IMR-90 (cell line): Measurements from ENCODE around the gene FSIP1. TPM values are rescaled to one million over a fixed set of nuclear protein-coding genes. Genes with fewer than 3 reads are reported as not detected.

Experiments
- ATAC-seq: fragments of 200-7000 bp; cut with Tn5 transposase; 2 replicates; pipeline ENCODE4 v1.9.1; 2020; ENCODE audit warnings: low read depth, mild to moderate bottlenecking, moderate library complexity
- BruUV-seq: library from RNA; stranded (reverse); fragments of 400-500 nt; replicated peaks from 2 replicates; lab custom pipeline; 2021; lab: Mats Ljungman, UMichigan
- CTCF ChIA-PET: fragments of 300-600 bp; formaldehyde crosslinking; extraction: SDS; loops from one replicate; lab custom pipeline; 2021; ENCODE audit warnings: antibody characterized with exemption; lab: Yijun Ruan, JAX
- POLR2A ChIA-PET: fragments of 300-600 bp; sonication (Branson Sonifier 250); formaldehyde crosslinking; loops from one replicate; lab custom pipeline; 2022; ENCODE audit warnings: antibody characterized with exemption; ENCODE audit not compliant: unreplicated experiment; lab: Charles Lee
- DNase-seq: peaks from one replicate; pipeline ENCODE4 v3.0.0; 2013
- H2AFZ ChIP-seq: replicated peaks from 2 replicates; pipeline ENCODE3; 2013; ENCODE audit warnings: low read length, mild to moderate bottlenecking; ENCODE audit not compliant: poor library complexity
- H2AK5ac ChIP-seq: 2 replicates; pipeline ENCODE4 v1.6.1; 2013; ENCODE audit warnings: low read depth, low read length, inconsistent platforms
- H2AK9ac ChIP-seq: replicated peaks from 2 replicates; pipeline ENCODE3; 2013; ENCODE audit warnings: mild to moderate bottlenecking, low read depth, low read length, moderate library complexity; ENCODE audit not compliant: poor library complexity
- H2BK120ac ChIP-seq: 2 replicates; pipeline ENCODE4 v1.6.1; 2013; ENCODE audit warnings: low read depth, low read length, inconsistent platforms
- H2BK15ac ChIP-seq: 3 replicates; pipeline ENCODE4 v1.6.1; 2013; ENCODE audit warnings: low read depth, low read length, inconsistent platforms
- H2BK20ac ChIP-seq: 2 replicates; pipeline ENCODE4 v1.6.1; 2013; ENCODE audit warnings: low read depth, mild to moderate bottlenecking, inconsistent platforms, low read length, moderate library complexity
- H2BK5ac ChIP-seq: 2 replicates; pipeline ENCODE4 v1.6.1; 2013; ENCODE audit warnings: mild to moderate bottlenecking, low read depth, low read length, inconsistent platforms; ENCODE audit not compliant: poor library complexity, severe bottlenecking
- H3K14ac ChIP-seq: replicated peaks from 2 replicates; pipeline ENCODE4 v1.6.1; 2013; ENCODE audit warnings: low read depth, low read length, inconsistent platforms
- H3K18ac ChIP-seq: 2 replicates; pipeline ENCODE4 v1.6.1; 2013; ENCODE audit warnings: low read depth, low read length, control low read depth
- H3K23ac ChIP-seq: 2 replicates; pipeline ENCODE4 v1.6.1; 2013; ENCODE audit warnings: low read depth, low read length, inconsistent platforms
- H3K27ac ChIP-seq: 2 replicates; pipeline ENCODE4 v1.5.1; 2013; ENCODE audit warnings: mild to moderate bottlenecking, control low read depth, low read length; ENCODE audit not compliant: insufficient read depth
- H3K27me3 ChIP-seq: 2 replicates; pipeline ENCODE4 v1.6.1; 2013; ENCODE audit warnings: low read length; ENCODE audit not compliant: control insufficient read depth, insufficient read depth
- H3K36me3 ChIP-seq: 2 replicates; pipeline ENCODE4 v1.6.1; 2013; ENCODE audit warnings: low read length, mixed read lengths; ENCODE audit not compliant: control insufficient read depth, insufficient read depth
- H3K4ac ChIP-seq: 2 replicates; pipeline ENCODE4 v1.6.1; 2013; ENCODE audit warnings: low read depth, low read length, inconsistent platforms
- H3K4me1 ChIP-seq: 2 replicates; pipeline ENCODE4 v1.6.1; 2013; ENCODE audit warnings: low read length, mixed read lengths; ENCODE audit not compliant: control insufficient read depth, insufficient read depth
- H3K4me2 ChIP-seq: 2 replicates; pipeline ENCODE4 v1.6.1; 2013; ENCODE audit warnings: low read depth, mild to moderate bottlenecking, control low read depth, low read length, moderate library complexity
- H3K4me3 ChIP-seq: 2 replicates; pipeline ENCODE4 v1.5.1; 2013; ENCODE audit warnings: low read depth, mild to moderate bottlenecking, control low read depth, low read length, moderate library complexity; ENCODE audit not compliant: insufficient read depth
- H3K56ac ChIP-seq: 2 replicates; pipeline ENCODE4 v1.6.1; 2013; ENCODE audit warnings: low read length, inconsistent platforms; ENCODE audit not compliant: insufficient read depth; ENCODE audit errors: extremely low read depth
- H3K79me1 ChIP-seq, 2 experiments: 2 replicates each; pipeline ENCODE4 v1.6.1; 2013; ENCODE audit warnings: low read length in 2 of 2, inconsistent platforms in 1 of 2, low read depth in 1 of 2
- H3K9ac ChIP-seq: 2 replicates; pipeline ENCODE4 v1.6.1; 2013; ENCODE audit warnings: low read depth, low read length, control low read depth
- H3K9me1 ChIP-seq: 2 replicates; pipeline ENCODE4 v1.6.1; 2013; ENCODE audit warnings: low read length, inconsistent platforms; ENCODE audit not compliant: insufficient read depth
- H3K9me3 ChIP-seq: 2 replicates; pipeline ENCODE4 v1.6.1; 2013; ENCODE audit warnings: low read length; ENCODE audit not compliant: control insufficient read depth, insufficient read depth
- H4K20me1 ChIP-seq: 2 replicates; pipeline ENCODE4 v1.6.1; 2013; ENCODE audit warnings: low read length, inconsistent platforms; ENCODE audit not compliant: insufficient read depth
- H4K5ac ChIP-seq: 2 replicates; pipeline ENCODE4 v1.6.1; 2013; ENCODE audit warnings: mild to moderate bottlenecking, low read depth, low read length, control low read depth
- H4K8ac ChIP-seq, 2 experiments: 2 replicates each; pipeline ENCODE4 v1.6.1; 2013; ENCODE audit warnings: low read depth in 2 of 2, low read length in 2 of 2, control low read depth in 1 of 2, inconsistent platforms in 1 of 2
- H4K91ac ChIP-seq: 2 replicates; pipeline ENCODE4 v1.6.1; 2013; ENCODE audit warnings: low read depth, low read length, inconsistent platforms; ENCODE audit not compliant: insufficient read depth
- BHLHE40 ChIP-seq: fragments of 150-350 bp; IDR thresholded peaks from 2 replicates; pipeline ENCODE4 v1.6.1; 2016; ENCODE audit warnings: mild to moderate bottlenecking, low read depth, low read length
- CEBPB ChIP-seq: IDR thresholded peaks from 2 replicates; pipeline ENCODE4 v1.6.1; 2012; ENCODE audit warnings: low read depth, low read length, improper control_type of control experiment
- MAFK ChIP-seq: IDR thresholded peaks from 2 replicates; pipeline ENCODE4 v1.6.1; 2012; ENCODE audit warnings: low read depth, low read length, improper control_type of control experiment
- MAZ ChIP-seq: IDR thresholded peaks from 2 replicates; pipeline ENCODE4 v1.6.1; 2012; ENCODE audit warnings: low read depth, mild to moderate bottlenecking, low read length, improper control_type of control experiment, moderate library complexity, borderline replicate concordance
- MXI1 ChIP-seq: IDR thresholded peaks from 2 replicates; pipeline ENCODE4 v1.6.1; 2012; ENCODE audit warnings: low read depth, mild to moderate bottlenecking, low read length, moderate library complexity, borderline replicate concordance
- NFE2L2 ChIP-seq: fragments of 150-350 bp; IDR thresholded peaks from 2 replicates; pipeline ENCODE4 v1.6.1; 2016; ENCODE audit warnings: low read depth, mild to moderate bottlenecking, low read length
- POLR2A ChIP-seq: IDR thresholded peaks from 2 replicates; pipeline ENCODE4 v1.6.1; 2012; ENCODE audit warnings: mild to moderate bottlenecking, low read depth, low read length
- RAD21 ChIP-seq: IDR thresholded peaks from 2 replicates; pipeline ENCODE4 v1.6.1; 2012; ENCODE audit warnings: low read length, improper control_type of control experiment
- RCOR1 ChIP-seq: IDR thresholded peaks from 2 replicates; pipeline ENCODE4 v1.6.1; 2012; ENCODE audit warnings: mild to moderate bottlenecking, low read length, improper control_type of control experiment; ENCODE audit not compliant: insufficient replicate concordance
- RFX5 ChIP-seq: IDR thresholded peaks from 2 replicates; pipeline ENCODE4 v1.8.0; 2012; ENCODE audit warnings: low read depth, mild to moderate bottlenecking, low read length, moderate library complexity
- WGBS, 2 experiments: methylation state at CpG; one replicate each; pipeline versions ENCODE4 v1.1.5 to v1.1.7; 2013; ENCODE audit warnings: missing lambda C conversion rate in 2 of 2; ENCODE audit not compliant: insufficient read length in 1 of 2; ENCODE audit errors: extremely low coverage in 2 of 2; 5-methylcytosine and 5-hydroxymethylcytosine counted together
- dilution Hi-C: fragments of 300-500 bp; cut with HindIII; formaldehyde crosslinking; loops from one replicate; pipeline ENCODE4 v1.14.3; 2018; ENCODE audit warnings: low sequenced_read_pairs; ENCODE audit not compliant: unreplicated experiment
- in situ Hi-C: fragments of 300-500 bp; cut with MboI; formaldehyde crosslinking; loops from 3 replicates; pipeline ENCODE4 v1.14.3; 2019; ENCODE audit warnings: low sequenced_read_pairs, inconsistent platforms, mixed read lengths
- intact Hi-C: fragments of 100-400 bp; cut with micrococcal nuclease; formaldehyde crosslinking; loops from 2 replicates; pipeline ENCODE4 v1.10.0; 2022
- polyA plus RNA-seq, 3 experiments: library from polyadenylated mRNA; depleted of rRNA; stranded (reverse); fragments of >200 nt; gene quantifications; 2 replicates each; pipeline ENCODE4 v1.2.3, GENCODE V29; 2012; ENCODE audit warnings: low replicate concordance in 1 of 3
- total RNA-seq: library from RNA; depleted of rRNA; stranded (reverse); fragments of >200 nt; gene quantifications from 2 replicates; pipeline ENCODE4 v1.2.3, GENCODE V29; 2012
- TF ChIP-seq, protein P1 (sequence below): fragments of 150-350 bp; IDR thresholded peaks from 2 replicates; pipeline ENCODE4 v1.6.1; 2017; ENCODE audit warnings: mild to moderate bottlenecking, antibody characterized with exemption, low read length, low read depth
- TF ChIP-seq, protein P2 (sequence below): conservative IDR thresholded peaks from 2 replicates; pipeline ENCODE4 v1.5.1; 2012; ENCODE audit warnings: mild to moderate bottlenecking, low read depth, low read length, improper control_type of control experiment

Gene FSIP1
- total and polyA plus RNA-seq, 2 of the 4 experiments (the other 2 are of a cell fraction): 0.10 to 0.18 TPM

DNA sequence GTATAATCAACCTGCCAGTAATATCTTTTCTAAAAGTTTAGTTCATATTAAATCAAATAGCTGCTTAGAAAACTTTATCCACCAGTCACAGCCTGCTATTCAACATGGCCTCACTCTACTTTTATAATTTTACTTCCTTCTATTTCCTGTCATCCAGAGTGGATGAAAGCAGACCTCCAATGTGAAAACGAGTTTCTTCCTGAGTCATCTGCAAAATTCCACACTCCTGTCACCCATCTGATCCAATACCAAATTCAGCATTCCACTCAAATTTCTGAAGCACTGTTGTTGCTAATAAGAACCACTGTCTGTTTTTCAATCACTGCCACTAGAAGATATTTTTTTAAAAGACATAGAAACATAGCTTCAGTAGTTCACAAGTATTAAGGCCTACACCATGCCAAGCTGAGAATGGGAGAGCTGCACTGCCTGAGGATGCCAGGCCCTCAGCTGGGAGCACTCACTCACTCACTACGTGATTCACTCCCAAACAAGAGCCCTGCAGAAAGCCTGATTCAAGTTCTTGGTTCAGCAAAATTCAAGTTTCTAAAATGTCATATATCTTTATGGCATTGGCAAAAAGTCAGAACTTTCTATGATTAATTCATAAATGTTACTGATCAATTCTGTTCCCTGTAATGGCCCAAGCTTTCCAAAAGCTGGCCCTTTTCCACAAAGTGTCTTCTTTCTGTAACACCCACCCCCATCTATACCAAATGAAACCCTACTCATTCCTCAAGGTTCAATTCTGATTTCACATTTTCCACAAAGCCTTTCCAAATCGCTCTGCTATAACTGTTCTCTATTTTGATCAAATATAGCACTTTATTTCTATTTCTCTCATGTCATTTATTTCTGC lies 82.9 kb downstream of the FSIP1 start:
- H3K4me3 ChIP-seq: no peak overlapping the region
- no peak overlapping the region for H2BK15ac ChIP-seq
- H3K27ac ChIP-seq: no peak overlapping the region
- no peak overlapping the region for H2BK5ac ChIP-seq
- no peak overlapping the region for H2AFZ ChIP-seq
- no peak overlapping the region for H4K5ac ChIP-seq
- no peak overlapping the region for H2AK5ac ChIP-seq
- no peak overlapping the region for H3K9ac ChIP-seq
- H3K18ac ChIP-seq: no peak overlapping the region
- H3K9me1 ChIP-seq: no peaks in the 10 kb centered on the region
- no peaks in the 10 kb centered on the region for H3K27me3 ChIP-seq
- no peak overlapping the region for H4K91ac ChIP-seq
- H3K14ac ChIP-seq: no peak overlapping the region
- no peak overlapping the region for H4K8ac ChIP-seq
- no peak for DNase-seq
- no peaks in the 10 kb centered on the region for H3K9me3 ChIP-seq
- H2BK20ac ChIP-seq: no peak overlapping the region
- no peak overlapping the region for H3K56ac ChIP-seq
- no TSS peak for BruUV-seq
- ATAC-seq: no peak; the same call in 1 of the 2 replicates
- 100% methylated on average over 1 of the region's 3 CpGs; no CpG with 5 or more reads in 1 of the 2 experiments for WGBS, 2 experiments
- no peaks in the 10 kb centered on the region for H3K79me1 ChIP-seq
- H3K4me2 ChIP-seq: no peak overlapping the region
- no peaks in the 10 kb centered on the region for H3K4me1 ChIP-seq
- H3K23ac ChIP-seq: no peak overlapping the region
- no peak overlapping the region for H3K4ac ChIP-seq
- H2BK120ac ChIP-seq: no peak overlapping the region
- intact Hi-C loops: no loop called here
- ChIA-PET CTCF (interaction anchor here (0.6 to 1.5 kb wide), 3 partner anchors 13 to 829 kb away, joined by 3 to 4 read pairs (median 3); no protein-coding TSS in a partner anchor), POLR2A (no interaction called here)
- H3K36me3 ChIP-seq: no peaks in the 10 kb centered on the region
- H2AK9ac ChIP-seq: no peak overlapping the region
- TF ChIP-seq CEBPB: no peak
- no peak for TF ChIP-seq MAZ
- no peak for TF ChIP-seq POLR2A
- no peak for TF ChIP-seq BHLHE40
- no peak for TF ChIP-seq RFX5
- no peak for TF ChIP-seq MAFK
- TF ChIP-seq, protein P1, sequence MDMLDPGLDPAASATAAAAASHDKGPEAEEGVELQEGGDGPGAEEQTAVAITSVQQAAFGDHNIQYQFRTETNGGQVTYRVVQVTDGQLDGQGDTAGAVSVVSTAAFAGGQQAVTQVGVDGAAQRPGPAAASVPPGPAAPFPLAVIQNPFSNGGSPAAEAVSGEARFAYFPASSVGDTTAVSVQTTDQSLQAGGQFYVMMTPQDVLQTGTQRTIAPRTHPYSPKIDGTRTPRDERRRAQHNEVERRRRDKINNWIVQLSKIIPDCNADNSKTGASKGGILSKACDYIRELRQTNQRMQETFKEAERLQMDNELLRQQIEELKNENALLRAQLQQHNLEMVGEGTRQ: no peak
- TF ChIP-seq MXI1: no peak
- TF ChIP-seq, protein P2, sequence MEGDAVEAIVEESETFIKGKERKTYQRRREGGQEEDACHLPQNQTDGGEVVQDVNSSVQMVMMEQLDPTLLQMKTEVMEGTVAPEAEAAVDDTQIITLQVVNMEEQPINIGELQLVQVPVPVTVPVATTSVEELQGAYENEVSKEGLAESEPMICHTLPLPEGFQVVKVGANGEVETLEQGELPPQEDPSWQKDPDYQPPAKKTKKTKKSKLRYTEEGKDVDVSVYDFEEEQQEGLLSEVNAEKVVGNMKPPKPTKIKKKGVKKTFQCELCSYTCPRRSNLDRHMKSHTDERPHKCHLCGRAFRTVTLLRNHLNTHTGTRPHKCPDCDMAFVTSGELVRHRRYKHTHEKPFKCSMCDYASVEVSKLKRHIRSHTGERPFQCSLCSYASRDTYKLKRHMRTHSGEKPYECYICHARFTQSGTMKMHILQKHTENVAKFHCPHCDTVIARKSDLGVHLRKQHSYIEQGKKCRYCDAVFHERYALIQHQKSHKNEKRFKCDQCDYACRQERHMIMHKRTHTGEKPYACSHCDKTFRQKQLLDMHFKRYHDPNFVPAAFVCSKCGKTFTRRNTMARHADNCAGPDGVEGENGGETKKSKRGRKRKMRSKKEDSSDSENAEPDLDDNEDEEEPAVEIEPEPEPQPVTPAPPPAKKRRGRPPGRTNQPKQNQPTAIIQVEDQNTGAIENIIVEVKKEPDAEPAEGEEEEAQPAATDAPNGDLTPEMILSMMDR: no peak
- no peak for TF ChIP-seq RCOR1
- no peak for TF ChIP-seq NFE2L2
- TF ChIP-seq RAD21: no peak
- in situ Hi-C loops: no loop called here
- no peaks in the 10 kb centered on the region for H4K20me1 ChIP-seq
- dilution Hi-C loops: no loop called here
